Aorta (tissue), 5 donors: ENCODE data around the gene FXYD3. TPM values are rescaled to one million over a fixed set of nuclear protein-coding genes. Genes with fewer than 3 reads are reported as not detected.

Source experiments
- ATAC-seq: fragments of 200-7000 bp; cut with Tn5 transposase; one replicate; pipeline ENCODE4 v1.9.1; 2022; ENCODE audit warnings: moderate library complexity; ENCODE audit not compliant: low FRiP score
- DNase-seq, 2 donors: peaks; one replicate each; pipeline ENCODE4 v3.0.0-alpha.2; 2020
- H3K27ac ChIP-seq, 2 donors: one replicate each; pipeline ENCODE4 v1.5.1; 2013; ENCODE audit warnings: low read length in 2 of 2, mild to moderate bottlenecking in 2 of 2, moderate library complexity in 2 of 2, control low read depth in 1 of 2, inconsistent platforms in 1 of 2, low read depth in 1 of 2
- H3K27me3 ChIP-seq, 2 donors: one replicate each; pipeline ENCODE4 v1.6.1; 2013; ENCODE audit warnings: control low read depth in 1 of 2, low read length in 1 of 2, mild to moderate bottlenecking in 1 of 2, moderate library complexity in 1 of 2; ENCODE audit not compliant: insufficient read depth in 2 of 2, control insufficient read depth in 1 of 2
- H3K36me3 ChIP-seq, 2 donors: one replicate each; pipeline ENCODE4 v1.6.1; 2013; ENCODE audit warnings: control low read depth in 1 of 2, low read length in 1 of 2, mild to moderate bottlenecking in 1 of 2; ENCODE audit not compliant: insufficient read depth in 2 of 2, control insufficient read depth in 1 of 2
- H3K4me1 ChIP-seq, 2 donors: one replicate each; pipeline ENCODE4 v1.6.1; 2013; ENCODE audit warnings: low read length in 2 of 2, control low read depth in 1 of 2, mild to moderate bottlenecking in 1 of 2, moderate library complexity in 1 of 2; ENCODE audit not compliant: insufficient read depth in 2 of 2, control insufficient read depth in 1 of 2
- H3K4me3 ChIP-seq, 2 donors: one replicate each; pipeline ENCODE4 v1.5.1; 2013; ENCODE audit warnings: low read length in 2 of 2, control low read depth in 1 of 2, mild to moderate bottlenecking in 1 of 2
- H3K9me3 ChIP-seq: one replicate; pipeline ENCODE4 v1.6.1; 2013; ENCODE audit warnings: mild to moderate bottlenecking, low read length; ENCODE audit not compliant: control insufficient read depth
- WGBS, 2 donors: extraction: QIAGEN DNeasy Blood & Tissue Kit; methylation state at CpG; one replicate each; pipeline ENCODE4 v1.1.7; 2013; 5-methylcytosine and 5-hydroxymethylcytosine counted together
- intact Hi-C, 2 donors: fragments of 100-400 bp; cut with DNase I; formaldehyde crosslinking; loops; one replicate each; pipeline versions ENCODE4 v1.14.2 to v1.15.0; 2022
- long read RNA-seq, 2 donors: library from polyadenylated mRNA; unstranded; transcript quantifications; one replicate each; pipeline ENCODE4 v2.0.0, GENCODE V29; 2020 to 2021
- polyA plus RNA-seq, 2 donors: library from polyadenylated mRNA; stranded (reverse); fragments of 200-250 nt; gene quantifications; one replicate each; pipeline ENCODE4 v1.2.3, GENCODE V29; 2013
- total RNA-seq, 2 donors: library from RNA; stranded (reverse); fragmentation: NEBNext Ultra II Directional; extraction: Animal tissue kit (Norgen Biotek cat#: 25700); gene quantifications; one replicate each; pipeline ENCODE4 v1.2.1, GENCODE V29; 2021
- donor health status: healthy with polysubstance abuse.
- donor health status: Bipolar disorder and iron deficiency.
- donor health status: DM: no; HTN: no; CAD: no.
- donor health status: DM: no; HTN: no; CAD: no.
- donor health status: DM: yes; HTN: yes; CAD: no.

The FXYD3 gene, protein sequence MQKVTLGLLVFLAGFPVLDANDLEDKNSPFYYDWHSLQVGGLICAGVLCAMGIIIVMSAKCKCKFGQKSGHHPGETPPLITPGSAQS
- total RNA-seq = 1 to 10 TPM in 1 of 2 donors, under 1 TPM in 1; 0.49 to 1.2 TPM
- polyA plus RNA-seq = 10 to 100 TPM in 1 of 2 donors, 1 to 10 TPM in 1; 7.4 to 77.6 TPM
- long read RNA-seq, donor 1 = 0 reads
- long read RNA-seq, donor 2, partial matches to known transcripts = 0 of 1 reads
- long read RNA-seq, donor 2, other reads (novel, unspliced or antisense) = 1 of 1 reads

- ATAC-seq = no peak
Measured at GRCh38 chr19:35115177-35115951, at the start of gene FXYD3. TSS of gene FXYD3 (plus strand) at chr19:35115823. CDS start at chr19:35119377, 3,554 bp downstream.

GRCh38 chr19:35066121-35066520 is 49.5 kb upstream of the FXYD3 start:
- intact Hi-C loops = loop anchor here (5.0 to 10.0 kb wide), 3 partner anchors 71 to 429 kb away; partner anchors contain the start of genes FXYD1 (in 1 of the 2), FXYD7 (in 1 of the 2), KRTDAP (in 1 of the 2) and LGI4 (in 1 of the 2)
- H3K9me3 ChIP-seq = peaks cover 3% of the 10 kb centered on the region
- H3K36me3 ChIP-seq = no peaks in the 10 kb centered on the region
- no peaks in the 10 kb centered on the region for H3K27me3 ChIP-seq
- H3K27ac ChIP-seq = no peak overlapping the region
- ATAC-seq (no peak), DNase-seq (no peak)
- no peaks in the 10 kb centered on the region for H3K4me1 ChIP-seq
- 92 to 94% methylated on average over 14 to 15 of the region's 15 CpGs for WGBS, 2 donors
- no peak overlapping the region for H3K4me3 ChIP-seq

More at GRCh38 chr19:35115177-35115951, at the start of gene FXYD3:
- no peaks in the 10 kb centered on the region for H3K4me1 ChIP-seq
- H3K9me3 ChIP-seq = no peaks in the 10 kb centered on the region
- 66 to 72% methylated on average over 14 of the region's 14 CpGs for WGBS, 2 donors
- intact Hi-C loops = loop anchor here (2.0 kb wide), 2 partner anchors 17 to 19 kb away; partner anchors contain the start of gene LGI4 (in 1 of the 2)
- peak in 1 of 2 donors; percentile 35 for DNase-seq
- no peaks in the 10 kb centered on the region for H3K36me3 ChIP-seq
- no peaks in the 10 kb centered on the region for H3K27me3 ChIP-seq
- no peak within 1 kb of the TSS for H3K27ac ChIP-seq
- no peak within 1 kb of the TSS for H3K4me3 ChIP-seq

- WGBS, 2 donors = 17 to 23% methylated on average over 13 to 14 of the region's 14 CpGs
- DNase-seq = peak; percentile 91 to 96
- peak; percentile 86 for ATAC-seq
- H3K4me1 ChIP-seq = no peaks in the 10 kb centered on the region
- intact Hi-C loops = loop anchor here (5.0 to 10.0 kb wide), 3 partner anchors 70 to 428 kb away; partner anchors contain the start of genes FXYD1 (in 1 of the 2), FXYD7 (in 1 of the 2), KRTDAP (in 1 of the 2) and LGI4 (in 1 of the 2)
- H3K9me3 ChIP-seq = peaks cover 3% of the 10 kb centered on the region
- no peak overlapping the region for H3K4me3 ChIP-seq
- H3K36me3 ChIP-seq = no peaks in the 10 kb centered on the region
- H3K27ac ChIP-seq = no peak overlapping the region
- no peaks in the 10 kb centered on the region for H3K27me3 ChIP-seq
Measured at GRCh38 chr19:35066691-35067563, 48.7 kb upstream of the FXYD3 start.

- H3K9me3 ChIP-seq = peaks cover 3% of the 10 kb centered on the region
- no peaks in the 10 kb centered on the region for H3K27me3 ChIP-seq
- ATAC-seq = no peak
- H3K27ac ChIP-seq = no peak overlapping the region
- intact Hi-C loops = loop anchor here (5.0 to 10.0 kb wide), 3 partner anchors 68 to 426 kb away; partner anchors contain the start of genes FXYD1 (in 1 of the 2), FXYD7 (in 1 of the 2), KRTDAP (in 1 of the 2) and LGI4 (in 1 of the 2)
- no peaks in the 10 kb centered on the region for H3K4me1 ChIP-seq
- DNase-seq = no peak
- no peaks in the 10 kb centered on the region for H3K36me3 ChIP-seq
- no peak overlapping the region for H3K4me3 ChIP-seq
- 71 to 77% methylated on average over 10 of the region's 10 CpGs for WGBS, 2 donors
Measured at GRCh38 chr19:35068941-35069634, 46.5 kb upstream of the FXYD3 start.

GRCh38 chr19:35069696-35070095 is 45.9 kb upstream of the FXYD3 start:
- Histone ChIP-seq H3K36me3 (no peaks in the 10 kb centered on the region), H3K27me3 (no peaks in the 10 kb centered on the region), H3K4me3 (no peak overlapping the region), H3K4me1 (no peaks in the 10 kb centered on the region), H3K27ac (no peak overlapping the region), H3K9me3 (peaks cover 3% of the 10 kb centered on the region)
- intact Hi-C loops = loop anchor here (5.0 to 10.0 kb wide), 3 partner anchors 68 to 425 kb away; partner anchors contain the start of genes FXYD1 (in 1 of the 2), FXYD7 (in 1 of the 2), KRTDAP (in 1 of the 2) and LGI4 (in 1 of the 2)
- ATAC-seq = no peak
- no peak for DNase-seq
- 53 to 55% methylated on average over 1 of the region's 1 CpG for WGBS, 2 donors

- no peak for DNase-seq
- Histone ChIP-seq H3K27ac (no peak overlapping the region), H3K4me3 (no peak overlapping the region), H3K9me3 (peaks cover 3% of the 10 kb centered on the region), H3K4me1 (no peaks in the 10 kb centered on the region), H3K27me3 (no peaks in the 10 kb centered on the region), H3K36me3 (no peaks in the 10 kb centered on the region)
- no peak for ATAC-seq
- intact Hi-C loops = no loop called here
- 92 to 97% methylated on average over 3 of the region's 3 CpGs for WGBS, 2 donors
Measured at GRCh38 chr19:35070471-35070870, 45.2 kb upstream of the FXYD3 start.

DNA sequence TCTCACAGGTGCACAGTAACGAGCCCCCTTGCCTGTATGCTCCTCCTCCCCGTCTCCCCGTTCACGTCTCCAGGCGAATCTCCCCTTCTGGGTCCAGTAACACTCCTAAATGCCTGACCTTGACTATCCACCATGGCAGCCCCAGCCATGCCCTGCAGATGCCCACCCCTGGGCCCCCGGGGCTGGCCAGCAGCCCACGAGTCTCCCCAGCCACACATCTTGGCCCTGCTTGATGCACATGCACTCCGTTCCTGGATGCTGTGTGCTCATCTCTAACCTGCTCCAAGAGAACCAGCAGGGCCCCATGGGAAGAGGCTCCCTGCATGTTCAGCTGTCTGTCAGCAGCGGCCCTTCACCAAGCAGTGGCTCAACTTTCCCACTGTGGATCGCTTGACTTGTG is 42.1 kb upstream of the FXYD3 start:
- ATAC-seq (no peak), DNase-seq (no peak)
- H3K4me1 ChIP-seq = no peaks in the 10 kb centered on the region

More for the DNA sequence above, 42.1 kb upstream of the FXYD3 start:
- Histone ChIP-seq H3K27me3 (no peaks in the 10 kb centered on the region), H3K4me3 (no peak overlapping the region), H3K27ac (no peak overlapping the region), H3K36me3 (no peaks in the 10 kb centered on the region), H3K9me3 (peaks cover 3% of the 10 kb centered on the region)
- 72 to 76% methylated on average over 10 of the region's 10 CpGs for WGBS, 2 donors
- intact Hi-C loops = no loop called here
